MCF 10A (cell line): ENCODE measurements around the gene RTP5. TPM values are rescaled to one million over a fixed set of nuclear protein-coding genes. Genes with fewer than 3 reads are reported as not detected.

Source experiments
- BruUV-seq: library from RNA; stranded (reverse); fragments of 400-500 nt; replicated peaks from 2 replicates; lab custom pipeline; 2021; lab: Mats Ljungman, UMichigan
- CTCF ChIA-PET: fragments of 300-600 bp; sonication (Branson Sonifier 250); formaldehyde crosslinking; extraction: SDS; loops from one replicate; lab custom pipeline; 2021; ENCODE audit warnings: antibody characterized with exemption, inconsistent platforms; lab: Yijun Ruan, JAX
- POLR2A ChIA-PET: fragments of 300-600, 350-650 bp; sonication (Branson Sonifier 250); formaldehyde crosslinking; extraction: SDS; loops from one replicate; lab custom pipeline; 2020; ENCODE audit warnings: antibody characterized with exemption, inconsistent platforms; lab: Yijun Ruan, JAX
- DNase-seq: peaks from one replicate; pipeline ENCODE4 v3.0.0-alpha.2; 2018; ENCODE audit not compliant: unreplicated experiment
- H3K27ac Mint-ChIP-seq: one replicate; pipeline ENCODE4 v1.8.0; 2022; ENCODE audit warnings: mild to moderate bottlenecking, low read depth, mixed read lengths; ENCODE audit not compliant: unreplicated experiment
- H3K27me3 Mint-ChIP-seq: one replicate; pipeline ENCODE4 v1.8.0; 2022; ENCODE audit warnings: mixed read lengths; ENCODE audit not compliant: insufficient read depth, unreplicated experiment
- H3K36me3 Mint-ChIP-seq: one replicate; pipeline ENCODE4 v1.8.0; 2022; ENCODE audit warnings: mild to moderate bottlenecking, moderate library complexity, mixed read lengths; ENCODE audit not compliant: insufficient read depth, unreplicated experiment
- H3K4me1 Mint-ChIP-seq: one replicate; pipeline ENCODE4 v1.8.0; 2022; ENCODE audit warnings: mixed read lengths; ENCODE audit not compliant: insufficient read depth, unreplicated experiment
- H3K4me3 Mint-ChIP-seq: one replicate; pipeline ENCODE4 v1.8.0; 2022; ENCODE audit warnings: mild to moderate bottlenecking, moderate library complexity, mixed read lengths; ENCODE audit not compliant: unreplicated experiment
- H3K9me3 Mint-ChIP-seq: one replicate; pipeline ENCODE4 v1.8.0; 2022; ENCODE audit warnings: mixed read lengths; ENCODE audit not compliant: unreplicated experiment
- CTCF ChIP-seq: fragments of 200-600 bp; IDR thresholded peaks from one replicate; pipeline ENCODE4 v1.8.0; 2022; ENCODE audit warnings: antibody characterized with exemption, mild to moderate bottlenecking; ENCODE audit not compliant: unreplicated experiment
- intact Hi-C: fragments of 100-400 bp; cut with micrococcal nuclease; formaldehyde crosslinking; loops from 2 replicates; pipeline ENCODE4 v1.14.1; 2022
- total RNA-seq: library from RNA; stranded (reverse); gene quantifications from 2 replicates; pipeline ENCODE4 v1.2.3, GENCODE V29; 2022

RTP5 gene
- total RNA-seq, 1 experiment from 2014 or later: not detected

- Mint-ChIP-seq H3K4me3 (no peak overlapping the region), H3K9me3 (peaks cover 5% of the 10 kb centered on the region), H3K27me3 (peaks cover 63% of the 10 kb centered on the region), H3K36me3 (no peaks in the 10 kb centered on the region), H3K4me1 (no peaks in the 10 kb centered on the region), H3K27ac (no peak overlapping the region)
- ChIA-PET POLR2A (no interaction called here), CTCF (interaction anchor here (0.8 to 1.7 kb wide), 2 partner anchors 10 to 44 kb away, joined by 3 read pairs; no protein-coding TSS in a partner anchor)
- no peak for DNase-seq
- intact Hi-C loops: no loop called here
- BruUV-seq: no TSS peak
- TF ChIP-seq CTCF: no peak
Measured at GRCh38 chr2:241834527-241835210, 34.9 kb upstream of the RTP5 start.

GRCh38 chr2:241835611-241836010 is 33.9 kb upstream of the RTP5 start:
- Mint-ChIP-seq H3K27ac (no peak overlapping the region), H3K4me1 (no peaks in the 10 kb centered on the region), H3K27me3 (peaks cover 62% of the 10 kb centered on the region), H3K36me3 (no peaks in the 10 kb centered on the region), H3K4me3 (no peak overlapping the region), H3K9me3 (peaks cover 5% of the 10 kb centered on the region)
- intact Hi-C loops: no loop called here
- BruUV-seq: no TSS peak
- no peak for DNase-seq
- ChIA-PET POLR2A (no interaction called here), CTCF (interaction anchor here (0.5 to 1.7 kb wide), 4 partner anchors 9 to 268 kb away, joined by 3 to 4 read pairs (median 3); no protein-coding TSS in a partner anchor)
- TF ChIP-seq CTCF: no peak

DNA sequence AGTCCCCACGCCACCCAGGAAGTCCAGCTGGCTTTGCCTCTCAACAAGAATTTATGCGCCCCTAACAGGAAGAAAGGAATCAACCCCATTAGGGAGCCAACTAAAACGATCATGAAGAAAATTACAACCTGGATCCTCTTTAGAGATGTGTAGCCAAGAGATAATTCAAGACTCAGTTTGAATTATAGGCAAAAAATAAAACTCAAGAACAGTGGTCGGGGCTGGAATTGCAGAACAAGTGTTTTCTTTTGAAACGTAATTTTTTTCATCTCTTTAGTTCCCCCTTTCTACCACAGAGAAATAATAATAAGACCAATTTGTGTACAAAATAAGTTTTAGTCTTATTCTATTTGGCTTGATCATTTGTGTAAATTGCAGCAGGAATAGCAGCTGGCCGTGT is 33.2 kb upstream of the RTP5 start:
- H3K36me3 Mint-ChIP-seq: no peaks in the 10 kb centered on the region
- no peaks in the 10 kb centered on the region for H3K4me1 Mint-ChIP-seq
- ChIA-PET POLR2A (no interaction called here), CTCF (interaction anchor here (1.1 kb wide), 1 partner anchor 177 kb away, joined by 4 read pairs; no protein-coding TSS in a partner anchor)
- peaks cover 3% of the 10 kb centered on the region for H3K9me3 Mint-ChIP-seq
- intact Hi-C loops: no loop called here
- no peak for DNase-seq
- no peak for TF ChIP-seq CTCF
- H3K27ac Mint-ChIP-seq: no peak overlapping the region
- no TSS peak for BruUV-seq
- H3K4me3 Mint-ChIP-seq: no peak overlapping the region
- H3K27me3 Mint-ChIP-seq: peaks cover 55% of the 10 kb centered on the region

DNA sequence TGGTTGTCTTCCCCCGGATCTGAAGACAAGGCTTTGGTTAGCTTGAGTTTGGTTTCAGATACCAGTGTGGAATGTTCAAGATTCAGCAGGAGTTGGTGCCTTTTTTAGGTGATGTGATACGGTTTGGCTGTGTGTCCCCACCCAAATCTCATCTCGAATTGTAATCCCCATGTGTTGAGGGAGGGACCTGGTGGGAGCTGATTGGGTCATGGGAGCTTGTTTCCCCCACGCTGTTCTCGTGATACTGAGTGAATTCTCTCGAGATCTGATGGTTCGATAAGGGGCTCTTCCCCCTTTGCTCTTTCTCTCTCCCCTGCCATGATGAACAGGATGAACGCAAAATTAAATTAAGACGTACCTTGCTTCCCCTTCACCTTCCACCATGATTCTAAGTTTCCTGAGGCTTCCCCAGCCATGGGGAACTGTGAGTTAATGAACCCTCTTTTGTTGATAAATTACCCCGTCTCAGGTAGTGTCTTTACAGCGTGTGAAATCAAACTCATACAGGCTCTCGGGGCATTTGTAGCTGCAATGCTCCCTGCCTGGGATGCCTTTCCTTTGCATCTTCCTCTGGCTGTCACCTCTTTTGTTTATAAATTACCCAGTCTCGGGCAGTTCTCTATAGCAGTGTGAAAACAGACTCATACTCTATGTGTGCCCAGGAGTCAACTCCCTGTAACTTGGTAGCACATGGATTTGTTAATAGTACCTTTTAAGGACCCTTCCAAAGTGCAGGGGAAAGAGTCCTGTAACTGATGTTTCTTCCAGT is 32.1 kb upstream of the RTP5 start:
- Mint-ChIP-seq H3K4me3 (no peak overlapping the region), H3K9me3 (no peaks in the 10 kb centered on the region), H3K27me3 (peaks cover 46% of the 10 kb centered on the region), H3K4me1 (no peaks in the 10 kb centered on the region), H3K27ac (no peak overlapping the region), H3K36me3 (no peaks in the 10 kb centered on the region)
- POLR2A ChIA-PET: no interaction called here
- no peak for DNase-seq
- no TSS peak for BruUV-seq
- intact Hi-C loops: no loop called here
- no peak for TF ChIP-seq CTCF
- CTCF ChIA-PET: no interaction called here
